Omental fat pad (tissue), 4 donors: ENCODE results near the gene RITA1. TPM values are rescaled to one million over a fixed set of nuclear protein-coding genes. Genes with fewer than 3 reads are reported as not detected.

ENCODE experiments used
- ATAC-seq: fragments of 150-250 bp; one replicate; pipeline ENCODE4 v1.9.1; 2016; ENCODE audit warnings: mild to moderate bottlenecking, moderate library complexity; ENCODE audit not compliant: low FRiP score
- DNase-seq: peaks from one replicate; pipeline ENCODE4 v3.0.0-alpha.2; 2019; ENCODE audit warnings: low spot score
- total RNA-seq, 4 donors: library from RNA; depleted of rRNA; stranded (reverse); fragments of >200 nt; gene quantifications; one replicate each; pipeline ENCODE4 v1.1.0, GENCODE V29; 2016
- TF ChIP-seq, protein P1 (sequence below), 3 donors: fragments of 450-650 bp; IDR thresholded peaks; one replicate each; pipeline ENCODE4 v1.5.1; 2016 to 2017; ENCODE audit warnings: antibody characterized with exemption in 3 of 3, mild to moderate bottlenecking in 3 of 3, moderate library complexity in 2 of 3

RITA1 gene
- total RNA-seq, 4 donors from 2014 or later, result 7.9 to 14.3 (median 11.5) TPM

DNA sequence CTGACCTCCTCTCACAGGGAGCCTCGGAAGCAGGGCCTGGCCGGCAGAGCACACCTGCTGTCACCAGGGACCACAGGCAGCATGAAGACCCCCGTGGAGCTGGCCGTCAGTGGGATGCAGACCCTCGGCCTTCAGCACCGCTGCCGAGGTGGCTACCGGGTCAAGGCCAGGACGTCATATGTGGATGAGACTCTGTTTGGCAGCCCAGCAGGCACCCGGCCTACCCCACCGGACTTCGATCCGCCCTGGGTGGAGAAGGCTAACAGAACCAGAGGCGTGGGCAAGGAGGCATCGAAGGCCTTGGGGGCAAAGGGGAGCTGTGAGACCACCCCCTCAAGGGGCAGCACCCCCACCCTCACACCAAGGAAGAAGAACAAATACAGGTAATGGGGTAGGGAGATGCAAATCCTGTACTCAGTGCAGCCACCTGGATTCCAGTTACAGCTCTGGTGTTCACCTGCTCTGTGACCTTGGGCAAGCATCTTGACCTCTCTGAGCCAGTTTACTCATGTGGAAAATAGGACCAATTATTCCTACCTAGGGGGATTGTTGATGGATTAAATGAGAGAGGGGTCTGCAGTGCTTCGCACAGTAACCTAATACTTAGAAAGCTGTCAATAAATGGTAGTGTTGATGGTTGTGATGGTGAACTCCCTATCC is 1.3 kb downstream of the RITA1 start:
- TF ChIP-seq, protein P1, sequence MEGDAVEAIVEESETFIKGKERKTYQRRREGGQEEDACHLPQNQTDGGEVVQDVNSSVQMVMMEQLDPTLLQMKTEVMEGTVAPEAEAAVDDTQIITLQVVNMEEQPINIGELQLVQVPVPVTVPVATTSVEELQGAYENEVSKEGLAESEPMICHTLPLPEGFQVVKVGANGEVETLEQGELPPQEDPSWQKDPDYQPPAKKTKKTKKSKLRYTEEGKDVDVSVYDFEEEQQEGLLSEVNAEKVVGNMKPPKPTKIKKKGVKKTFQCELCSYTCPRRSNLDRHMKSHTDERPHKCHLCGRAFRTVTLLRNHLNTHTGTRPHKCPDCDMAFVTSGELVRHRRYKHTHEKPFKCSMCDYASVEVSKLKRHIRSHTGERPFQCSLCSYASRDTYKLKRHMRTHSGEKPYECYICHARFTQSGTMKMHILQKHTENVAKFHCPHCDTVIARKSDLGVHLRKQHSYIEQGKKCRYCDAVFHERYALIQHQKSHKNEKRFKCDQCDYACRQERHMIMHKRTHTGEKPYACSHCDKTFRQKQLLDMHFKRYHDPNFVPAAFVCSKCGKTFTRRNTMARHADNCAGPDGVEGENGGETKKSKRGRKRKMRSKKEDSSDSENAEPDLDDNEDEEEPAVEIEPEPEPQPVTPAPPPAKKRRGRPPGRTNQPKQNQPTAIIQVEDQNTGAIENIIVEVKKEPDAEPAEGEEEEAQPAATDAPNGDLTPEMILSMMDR (IDR thresholded peaks at IDR 0.05), result no peak
- DNase-seq (no peak), ATAC-seq (no peak)

DNA sequence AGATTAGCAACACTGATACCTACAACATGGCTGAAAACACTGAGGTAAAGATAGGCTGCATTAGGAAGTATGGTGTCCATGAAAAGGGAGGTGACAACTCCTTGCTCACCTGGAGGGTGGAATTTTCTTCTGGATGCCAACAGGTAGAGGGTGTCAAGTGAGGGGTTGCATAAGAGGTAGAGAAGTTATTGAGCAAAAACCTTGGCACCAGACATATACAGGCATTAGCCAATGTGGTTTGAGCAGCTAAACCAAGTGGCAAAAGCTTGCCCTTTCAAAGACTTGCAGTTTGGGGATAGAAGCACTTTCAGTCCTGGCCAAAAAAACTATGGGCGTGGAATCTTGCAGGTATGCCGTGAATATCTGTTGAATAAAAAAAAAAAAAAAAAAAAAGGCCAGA is 3.8 kb downstream of the RITA1 start:
- ATAC-seq, result no peak
- DNase-seq, result no peak
- TF ChIP-seq, protein P1 (IDR thresholded peaks at IDR 0.05), result no peak

DNA sequence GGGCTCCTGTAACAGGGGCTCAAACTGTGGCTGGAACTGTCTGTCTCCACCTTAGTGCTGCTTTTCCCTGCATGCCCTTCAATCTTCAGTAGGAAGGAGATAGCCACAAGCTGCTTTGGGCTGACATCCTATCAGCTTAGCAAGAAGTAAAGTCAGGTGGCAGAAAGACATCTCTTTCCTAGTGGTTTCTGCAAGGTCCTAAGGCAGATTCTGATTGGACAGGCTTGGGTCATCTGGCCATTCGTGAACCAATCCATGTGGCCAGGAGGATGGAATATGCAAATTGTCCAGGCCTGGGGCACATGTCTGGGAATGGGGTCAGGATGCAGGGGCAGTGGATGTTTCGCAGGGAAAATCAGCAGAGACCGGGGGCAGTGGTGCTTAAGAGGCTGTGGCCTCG is 5.2 kb downstream of the RITA1 start:
- TF ChIP-seq, protein P1 (IDR thresholded peaks at IDR 0.05), result no peak
- ATAC-seq, result no peak
- DNase-seq, result no peak

GRCh38 chr12:113191227-113191626 is 5.7 kb downstream of the RITA1 start:
- TF ChIP-seq, protein P1 (IDR thresholded peaks at IDR 0.05), result no peak
- ATAC-seq, result no peak
- no peak for DNase-seq

DNA sequence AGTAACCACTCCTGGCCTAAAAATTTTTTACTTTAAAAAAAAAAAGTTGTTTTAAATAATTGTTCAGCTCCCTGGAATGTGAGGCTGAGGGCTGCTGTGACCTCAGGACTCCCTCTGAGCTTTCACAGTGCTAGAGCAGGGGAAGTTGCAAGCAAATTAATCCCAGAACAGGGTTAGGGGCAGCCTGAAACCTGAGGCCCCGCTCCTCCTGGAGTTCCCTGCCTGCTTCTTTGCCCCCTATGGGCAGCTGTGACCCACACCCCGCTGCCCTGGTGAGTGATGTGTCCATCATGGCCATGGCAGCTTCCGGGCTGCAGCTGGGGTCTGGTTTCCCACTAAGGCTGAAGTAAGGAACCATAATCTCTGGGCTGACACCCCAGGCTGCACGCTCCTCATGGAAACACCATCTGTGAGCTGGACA is 9.5 kb downstream of the RITA1 start:
- DNase-seq, result no peak
- no peak for ATAC-seq
- TF ChIP-seq, protein P1 (IDR thresholded peaks at IDR 0.05), result no peak

GRCh38 chr12:113195598-113195997 is 10.1 kb downstream of the RITA1 start:
- TF ChIP-seq, protein P1 (IDR thresholded peaks at IDR 0.05), result no peak
- DNase-seq (no peak), ATAC-seq (no peak)

- DNase-seq, result no peak
These were observed 11.1 kb downstream of the RITA1 start for GRCh38 chr12:113196582-113196981.

More at GRCh38 chr12:113196582-113196981, 11.1 kb downstream of the RITA1 start:
- TF ChIP-seq, protein P1 (IDR thresholded peaks at IDR 0.05), result no peak
- no peak for ATAC-seq
